Hippocampal formation (tissue), 2 donors: ENCODE results near the gene SGSH.
"Not testable (repeated sequence)": the region's sequence is repeated elsewhere in the genome, so short reads cannot be mapped to it uniquely, and the experiment has no call there.

Source experiments
- DNase-seq, 2 donors: peaks; one replicate each; lab custom pipeline; 2025; lab: John Stamatoyannopoulos, UW

The SGSH gene

DNA sequence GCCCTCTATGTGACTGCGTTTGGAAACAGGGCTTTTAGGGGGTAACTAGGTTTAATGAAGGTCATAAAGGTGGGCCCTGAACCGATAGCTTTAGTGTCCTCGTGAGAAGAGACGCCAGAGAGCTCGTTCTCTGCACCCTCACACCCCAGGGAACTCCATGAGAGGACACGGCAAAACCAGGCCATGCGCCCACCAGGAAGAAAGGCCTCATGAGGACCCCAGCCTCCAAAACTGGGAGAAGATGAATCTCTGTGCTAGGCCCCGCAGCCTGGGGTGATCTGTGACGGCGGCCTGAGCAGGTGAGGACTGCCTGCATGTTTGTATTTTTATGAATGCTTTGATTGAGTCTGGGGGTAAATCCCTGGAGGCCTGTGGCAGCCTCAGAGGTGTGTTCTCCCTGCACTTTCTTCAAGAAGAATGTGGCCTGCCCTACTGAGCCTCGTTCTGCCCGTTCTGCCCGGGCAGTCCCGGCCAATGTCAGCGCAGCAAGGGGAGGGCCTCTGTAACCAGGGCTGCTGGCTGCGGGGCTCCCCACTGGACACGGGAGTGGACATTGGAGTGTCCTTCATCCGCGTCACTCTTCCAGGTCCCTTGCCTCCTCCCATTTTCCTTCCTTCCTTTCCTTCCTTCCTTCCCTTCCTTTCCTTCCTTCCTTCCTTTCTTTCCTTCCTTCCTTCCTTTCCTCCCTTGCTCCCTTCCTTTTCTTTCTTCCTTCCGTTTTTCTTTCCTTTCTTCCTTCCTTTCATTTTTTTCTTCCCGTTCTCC lies 33.7 kb upstream of the SGSH start:
- no peak for DNase-seq

DNA sequence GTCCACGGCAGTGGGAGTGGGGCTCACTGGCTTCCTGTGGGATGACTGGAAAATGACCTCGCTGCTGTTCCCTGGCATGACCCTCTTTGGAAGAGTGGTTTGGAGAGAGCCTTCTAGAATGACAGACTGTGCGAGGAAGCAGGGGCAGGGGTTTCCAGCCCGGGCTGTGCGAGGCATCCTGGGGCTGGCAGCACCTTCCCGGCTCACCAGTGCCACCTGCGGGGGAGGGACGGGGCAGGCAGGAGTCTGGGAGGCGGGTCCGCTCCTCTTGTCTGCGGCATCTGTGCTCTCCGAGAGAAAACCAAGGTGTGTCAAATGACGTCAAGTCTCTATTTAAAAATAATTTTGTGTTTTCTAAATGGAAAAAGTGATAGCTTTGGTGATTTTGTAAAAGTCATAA lies 32.7 kb upstream of the SGSH start:
- DNase-seq = no peak

DNA sequence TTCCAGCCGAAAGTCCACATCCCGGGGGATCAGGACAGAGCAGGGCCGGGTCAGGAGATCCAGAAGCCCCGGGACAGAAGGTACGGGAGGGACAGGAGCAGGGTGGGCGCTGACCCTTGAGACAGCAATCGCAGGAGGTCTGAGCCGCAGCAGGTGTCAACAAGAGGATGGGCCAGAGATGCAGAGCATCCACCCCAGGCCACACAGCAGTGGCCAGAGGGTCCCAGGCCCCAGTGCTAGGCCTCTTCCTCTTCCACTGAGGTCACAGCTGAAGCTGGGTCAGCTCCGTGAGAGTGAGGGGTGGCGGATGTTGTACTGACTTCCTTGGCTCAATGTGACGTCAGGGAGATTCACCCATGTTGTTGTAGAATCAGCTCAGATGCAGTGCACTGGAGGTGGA lies 31.8 kb upstream of the SGSH start:
- DNase-seq = no peak

DNA sequence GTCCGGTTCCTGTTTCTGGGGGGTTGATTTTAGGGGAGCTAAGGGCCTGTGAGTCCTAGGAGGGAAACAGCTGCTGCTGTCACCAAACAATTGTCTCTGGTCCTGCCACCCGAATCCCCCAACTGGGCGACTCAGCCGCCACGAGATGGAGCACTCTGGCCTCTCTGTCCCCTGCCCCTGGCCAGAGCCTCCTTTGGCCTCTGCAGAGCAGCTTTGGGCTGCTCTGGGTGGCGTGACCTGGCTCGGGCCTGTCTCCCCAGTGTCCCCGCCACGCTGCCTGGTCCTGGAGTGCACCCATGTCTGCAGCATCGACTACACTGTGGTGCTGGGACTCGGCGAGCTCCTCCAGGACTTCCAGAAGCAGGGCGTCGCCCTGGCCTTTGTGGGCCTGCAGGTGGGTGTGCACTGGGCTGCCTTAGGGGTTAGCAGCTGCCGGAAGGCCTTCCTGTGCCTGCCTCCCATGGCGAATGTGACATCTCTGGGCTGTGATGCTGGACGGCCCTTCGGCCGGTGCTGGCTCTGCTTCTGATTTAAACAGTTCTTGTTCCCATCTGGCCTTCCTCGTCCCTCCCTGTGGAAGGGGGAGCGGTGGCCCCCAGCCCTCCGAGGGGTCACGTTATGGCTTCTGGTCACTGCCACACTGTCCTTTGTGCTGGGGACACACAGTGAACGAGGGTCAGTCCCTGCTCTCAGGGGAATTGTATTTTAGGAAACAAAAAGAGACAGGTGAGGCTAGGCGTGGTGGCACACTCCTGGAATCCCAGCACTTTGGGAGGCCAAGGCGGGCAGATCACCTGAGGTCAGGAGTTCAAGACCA lies 29.0 kb upstream of the SGSH start:
- DNase-seq = no peak

DNA sequence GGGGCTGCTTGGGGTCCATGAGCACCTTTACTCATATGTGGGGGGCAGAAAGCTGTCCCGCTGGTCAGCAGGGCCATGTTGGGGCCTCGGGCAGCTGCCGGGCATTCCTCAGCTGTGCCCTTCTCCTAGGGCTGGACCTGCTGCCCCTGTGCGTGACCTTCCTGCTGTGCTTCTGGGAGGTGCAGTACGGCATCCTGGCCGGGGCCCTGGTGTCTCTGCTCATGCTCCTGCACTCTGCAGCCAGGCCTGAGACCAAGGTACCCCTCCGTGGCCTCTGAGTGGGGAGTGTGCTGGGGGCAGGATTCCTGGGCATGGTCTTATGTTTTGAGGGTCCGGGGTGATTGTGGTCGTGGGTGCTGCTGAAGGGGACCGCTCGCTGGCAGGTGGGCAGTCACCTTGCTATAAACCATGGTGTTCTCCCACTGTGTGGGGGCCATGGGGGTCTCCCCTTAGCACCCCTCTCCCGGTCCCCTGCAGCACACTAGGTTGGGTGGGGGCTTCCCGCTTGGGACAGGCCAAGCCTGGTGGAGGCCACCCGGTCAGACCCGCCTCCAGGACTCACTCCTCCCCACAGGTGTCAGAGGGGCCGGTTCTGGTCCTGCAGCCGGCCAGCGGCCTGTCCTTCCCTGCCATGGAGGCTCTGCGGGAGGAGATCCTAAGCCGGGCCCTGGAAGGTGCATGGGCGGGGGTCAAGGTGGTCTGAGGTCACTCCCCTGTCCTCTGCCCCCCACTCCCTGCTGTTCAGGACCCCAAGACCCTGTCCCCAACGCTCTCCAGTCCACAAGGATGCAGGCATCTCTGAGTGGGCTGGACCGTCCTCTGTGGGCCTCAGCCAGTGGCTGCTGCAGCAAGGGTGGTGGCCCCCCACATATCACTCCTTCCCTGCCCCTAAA lies 28.1 kb upstream of the SGSH start:
- DNase-seq = no peak

DNA sequence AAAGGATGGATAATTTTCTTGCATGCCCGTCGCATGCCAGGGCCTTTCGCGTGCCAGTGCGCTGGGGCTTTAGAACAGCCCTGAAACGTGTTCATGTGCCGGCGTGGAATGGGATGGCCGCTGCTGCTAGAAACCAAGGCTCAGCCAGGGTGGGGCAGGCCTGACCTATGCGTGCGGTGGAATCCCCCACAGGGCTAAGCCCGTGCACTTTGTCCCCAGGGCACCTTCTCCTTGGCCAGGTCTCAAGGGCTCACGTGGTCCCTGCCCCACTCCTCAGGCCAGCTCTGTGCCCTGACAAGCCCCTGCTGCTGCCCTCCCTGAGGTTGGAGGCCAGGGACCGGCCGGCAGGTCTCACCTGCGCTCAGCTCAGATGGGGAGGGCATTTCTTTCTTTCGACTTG lies 27.4 kb upstream of the SGSH start:
- no peak for DNase-seq

DNA sequence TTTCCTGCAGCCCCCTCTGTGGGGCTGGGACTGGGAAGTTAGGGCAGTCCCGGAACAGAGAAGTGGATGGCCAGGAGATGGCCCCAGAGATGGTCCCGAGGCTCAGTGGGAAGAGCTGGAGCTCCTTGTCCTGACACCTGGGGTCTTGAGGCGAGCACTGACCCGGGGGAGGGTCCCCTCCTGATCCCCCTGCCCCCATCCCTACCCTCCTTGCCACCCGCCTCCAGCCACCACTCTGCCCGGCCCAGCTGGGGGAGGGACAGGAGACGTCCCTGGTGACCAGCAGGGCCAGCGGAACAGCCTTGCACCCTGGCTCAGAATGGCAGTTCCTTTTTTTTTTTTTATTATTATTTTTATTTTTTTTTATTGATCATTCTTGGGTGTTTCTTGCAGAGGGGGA lies 26.6 kb upstream of the SGSH start:
- DNase-seq = no peak

DNA sequence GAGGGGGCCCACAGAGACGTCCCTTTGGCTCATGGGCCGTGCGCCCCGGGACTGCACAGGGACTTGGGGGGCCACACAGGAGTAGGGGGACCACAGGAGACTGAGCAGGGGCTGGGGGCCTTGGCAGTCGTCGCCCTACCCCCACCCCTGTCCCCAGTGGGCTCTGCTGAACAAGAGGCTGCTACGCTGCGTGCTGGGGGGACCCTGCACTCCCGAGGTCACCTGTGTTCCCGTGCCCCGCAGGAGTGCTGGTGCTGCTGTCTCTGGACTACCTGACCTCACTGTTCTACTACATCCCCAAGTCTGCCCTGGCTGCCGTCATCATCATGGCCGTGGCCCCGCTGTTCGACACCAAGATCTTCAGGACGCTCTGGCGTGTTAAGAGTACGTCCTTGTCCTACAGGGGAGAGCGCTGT lies 26.1 kb upstream of the SGSH start:
- DNase-seq = no peak

DNA sequence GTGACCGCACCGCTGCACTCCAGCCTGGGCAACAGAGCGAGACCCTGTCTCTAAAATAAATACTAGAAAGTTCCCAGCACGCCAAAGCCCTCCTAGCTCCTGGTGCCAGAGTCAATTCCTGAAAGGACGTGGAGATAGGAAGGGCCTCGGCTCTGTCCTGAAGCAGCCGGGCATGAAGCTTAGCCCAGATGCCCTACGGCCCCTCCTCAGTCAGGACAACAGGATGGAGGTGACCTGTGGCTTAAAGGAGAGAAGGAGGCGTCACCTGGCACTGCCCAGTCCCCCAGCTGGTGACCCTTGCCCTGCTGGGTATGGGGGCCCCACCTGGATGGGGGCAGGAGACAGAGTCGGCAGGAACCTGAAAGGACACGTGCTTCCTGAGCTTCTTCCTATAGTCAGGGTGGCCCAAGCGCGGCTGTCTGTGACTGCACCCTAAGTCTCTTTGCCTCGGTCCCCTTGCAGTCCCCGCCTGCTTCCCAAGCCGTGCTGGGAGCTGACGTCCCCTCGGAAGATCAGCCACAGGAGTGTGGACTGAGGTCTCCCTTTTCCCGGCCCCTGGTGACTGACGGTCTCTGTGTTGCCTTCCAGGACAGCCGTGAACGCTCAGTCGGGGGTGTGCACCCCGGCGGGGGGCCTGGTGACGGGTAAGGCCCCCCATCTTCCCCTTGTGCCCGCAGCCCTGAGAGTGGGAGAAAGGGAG lies 25.6 kb upstream of the SGSH start:
- DNase-seq = no peak

DNA sequence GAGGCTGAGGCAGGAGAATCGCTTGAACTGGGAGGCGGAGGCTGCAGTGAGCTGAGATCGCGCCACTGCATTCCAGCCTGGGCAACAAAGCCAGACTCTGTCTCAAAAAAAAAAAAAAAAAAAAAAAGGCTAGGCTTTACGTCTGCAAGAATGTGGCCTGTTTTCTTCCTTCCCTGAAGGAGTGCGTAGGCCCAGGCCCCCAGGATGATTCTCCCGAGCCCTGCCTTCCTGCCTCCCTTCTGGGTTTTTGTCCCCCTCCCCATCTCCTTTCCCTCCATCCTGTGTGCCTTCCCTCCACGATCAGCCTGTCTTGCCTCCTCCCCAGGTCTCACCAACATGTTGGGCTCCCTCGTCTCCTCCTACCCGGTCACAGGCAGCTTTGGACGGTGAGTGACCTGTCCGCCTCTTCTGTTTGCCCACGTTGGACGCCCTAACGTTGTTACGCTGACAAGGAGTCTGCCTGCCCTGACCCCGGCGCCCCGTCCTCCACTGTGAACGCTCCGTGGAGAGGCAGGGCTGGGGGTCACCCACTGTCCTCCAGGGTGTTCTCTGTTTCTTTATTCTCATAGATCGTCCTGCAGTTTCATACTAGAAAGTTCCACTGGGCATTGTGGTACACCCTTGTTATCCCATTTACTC lies 24.9 kb upstream of the SGSH start:
- DNase-seq = no peak

DNA sequence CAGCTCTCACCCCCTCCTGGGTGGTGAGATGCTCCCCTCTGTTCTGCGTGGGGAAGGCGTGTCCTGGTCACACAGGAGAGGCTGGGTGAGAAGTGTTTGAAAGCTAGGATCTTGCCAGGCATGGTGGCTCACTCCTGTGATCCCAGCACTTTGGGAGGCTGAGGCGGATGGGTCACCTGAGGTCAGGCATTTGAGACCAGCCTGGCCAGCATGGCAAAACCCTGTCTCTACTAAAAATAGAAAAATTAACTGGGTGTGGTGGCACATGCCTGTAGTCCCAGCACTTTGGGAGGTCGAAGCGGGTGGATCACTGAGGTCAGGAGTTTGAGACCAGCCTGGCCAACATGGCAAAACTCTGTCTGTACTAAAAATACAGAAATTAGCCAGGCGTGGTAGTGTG lies 24.3 kb upstream of the SGSH start:
- not testable (repeated sequence) for DNase-seq

DNA sequence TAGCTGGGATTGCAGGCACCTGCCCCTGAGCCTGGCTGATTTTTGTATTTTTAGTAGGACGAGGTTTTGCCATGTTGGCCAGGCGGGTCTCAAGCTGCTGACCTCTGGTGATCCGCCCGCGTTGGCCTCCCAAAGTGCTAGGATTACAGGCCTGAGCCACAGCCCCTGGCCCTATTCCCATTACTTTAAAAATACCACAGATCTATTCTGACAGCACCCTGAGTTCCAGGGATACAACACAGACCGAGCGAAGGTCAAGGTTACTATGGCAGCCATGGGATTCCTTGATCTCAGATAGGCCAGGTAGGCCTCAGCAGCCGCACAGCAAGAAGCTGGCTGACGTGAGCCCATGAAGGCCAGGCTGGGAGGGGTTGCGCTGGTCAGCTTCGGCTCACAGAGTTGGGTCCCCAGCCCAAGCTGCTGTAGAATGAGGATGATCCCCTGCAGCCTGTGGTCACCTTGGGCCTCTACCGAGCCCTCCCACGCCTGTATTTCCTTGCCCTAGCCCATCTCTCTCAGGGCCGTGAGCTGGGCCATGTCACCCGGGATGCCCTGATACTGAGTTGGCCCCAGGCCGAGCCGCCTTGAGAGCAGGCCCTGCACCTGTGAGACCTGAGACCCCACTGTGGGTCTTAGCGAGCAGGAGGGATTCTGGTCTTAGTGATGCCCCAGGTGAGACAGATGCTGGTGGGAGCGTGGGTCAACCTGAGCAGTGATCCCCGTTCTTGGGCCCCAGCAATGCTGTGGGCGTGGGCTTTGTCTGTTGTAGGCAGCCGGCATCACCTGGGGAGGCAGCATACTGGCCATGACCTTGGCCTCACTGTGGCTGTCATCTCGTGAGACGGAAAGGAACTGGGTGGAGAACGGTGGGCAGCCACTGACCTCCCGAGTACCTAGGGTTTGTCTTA lies 23.6 kb upstream of the SGSH start:
- no peak for DNase-seq

DNA sequence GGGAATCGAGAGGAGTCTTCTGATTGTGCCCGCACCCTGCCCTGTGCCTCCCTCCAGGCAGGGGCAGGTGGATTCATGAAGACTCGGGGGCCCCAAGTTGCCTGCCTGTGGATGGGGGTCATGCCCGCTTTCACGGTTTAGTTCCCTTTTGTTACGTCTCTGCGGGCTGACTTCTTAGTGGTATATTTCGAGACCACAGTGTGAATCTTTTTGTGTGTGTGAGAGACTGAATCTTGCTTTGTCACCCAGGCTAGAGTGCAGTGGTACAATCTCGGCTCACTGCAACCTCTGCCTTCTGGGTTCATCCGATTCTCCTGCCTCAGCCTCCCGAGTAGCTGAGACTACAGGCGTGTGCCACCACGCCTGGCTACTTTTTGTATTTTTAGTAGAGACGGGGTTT lies 22.4 kb upstream of the SGSH start:
- DNase-seq = no peak

DNA sequence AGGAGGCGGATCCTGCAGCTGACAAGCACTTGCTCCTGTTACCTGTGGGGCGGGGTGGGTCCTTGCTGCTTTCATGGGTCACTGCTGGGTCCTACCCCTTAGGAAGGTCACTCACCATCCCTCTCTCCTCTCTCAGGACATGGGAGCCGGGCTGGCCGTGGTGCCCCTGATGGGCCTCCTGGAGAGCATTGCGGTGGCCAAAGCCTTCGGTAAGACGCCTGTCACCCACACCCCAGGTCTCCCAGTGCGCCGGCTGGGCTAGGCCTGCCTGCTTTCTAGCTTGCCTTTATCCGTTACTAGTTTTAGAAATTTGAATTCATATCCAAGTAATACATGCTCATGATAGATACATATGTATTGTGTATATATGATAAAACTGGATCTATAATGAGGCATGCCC lies 17.3 kb upstream of the SGSH start:
- DNase-seq = no peak

DNA sequence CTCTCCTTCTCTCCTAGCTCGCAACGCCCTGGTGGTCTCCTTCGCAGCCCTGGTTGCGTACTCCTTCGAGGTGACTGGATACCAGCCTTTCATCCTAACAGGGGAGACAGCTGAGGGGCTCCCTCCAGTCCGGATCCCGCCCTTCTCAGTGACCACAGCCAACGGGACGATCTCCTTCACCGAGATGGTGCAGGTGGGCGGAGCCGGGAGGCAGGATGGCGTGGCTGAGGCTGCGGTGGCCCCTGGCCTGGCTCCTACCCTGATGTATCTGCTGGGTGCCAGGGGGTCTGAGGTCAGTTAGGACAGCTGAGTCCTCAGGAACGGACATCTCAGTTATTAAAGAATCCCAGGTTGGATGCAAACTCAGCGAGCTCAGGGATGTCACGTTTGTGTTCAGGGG lies 16.8 kb upstream of the SGSH start:
- no peak for DNase-seq

DNA sequence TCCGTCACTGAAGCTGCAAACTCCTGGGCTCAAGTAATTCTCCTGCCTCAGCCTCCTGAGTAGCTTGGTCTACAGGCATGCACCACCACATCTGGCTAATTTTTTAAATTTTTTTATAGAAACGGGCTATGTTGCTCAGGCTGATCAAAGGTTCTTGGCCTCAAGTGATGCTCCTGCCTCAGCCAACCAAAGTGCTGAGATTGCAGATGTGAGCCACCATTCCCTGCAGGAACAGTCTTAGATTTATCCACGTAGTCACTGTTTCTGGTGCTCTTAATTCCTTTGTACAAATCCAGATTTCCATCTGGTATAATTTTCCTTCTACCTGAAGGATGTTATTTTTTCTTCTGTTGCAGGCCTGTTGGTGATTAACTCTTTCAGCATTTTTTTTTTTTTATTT lies 13.1 kb upstream of the SGSH start:
- no peak for DNase-seq

DNA sequence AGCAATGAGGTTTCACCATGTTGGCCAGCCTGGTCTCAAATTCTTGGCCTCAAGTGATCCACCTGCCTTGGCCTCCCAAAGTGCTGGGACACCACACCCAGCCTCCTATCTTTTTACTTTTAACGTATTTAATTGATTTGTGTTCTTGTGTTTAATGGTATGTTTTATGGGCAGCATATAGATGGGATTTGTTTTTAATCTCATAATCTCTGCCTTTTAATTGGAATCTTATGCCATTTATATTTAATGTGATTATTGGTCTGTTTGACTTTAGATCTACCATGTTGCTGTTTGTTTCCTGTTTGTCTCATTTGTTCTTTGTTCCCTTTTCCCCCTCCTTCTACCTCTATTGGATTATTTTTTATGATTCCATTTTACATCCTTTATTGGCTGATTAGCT lies 12.3 kb upstream of the SGSH start:
- no peak for DNase-seq

DNA sequence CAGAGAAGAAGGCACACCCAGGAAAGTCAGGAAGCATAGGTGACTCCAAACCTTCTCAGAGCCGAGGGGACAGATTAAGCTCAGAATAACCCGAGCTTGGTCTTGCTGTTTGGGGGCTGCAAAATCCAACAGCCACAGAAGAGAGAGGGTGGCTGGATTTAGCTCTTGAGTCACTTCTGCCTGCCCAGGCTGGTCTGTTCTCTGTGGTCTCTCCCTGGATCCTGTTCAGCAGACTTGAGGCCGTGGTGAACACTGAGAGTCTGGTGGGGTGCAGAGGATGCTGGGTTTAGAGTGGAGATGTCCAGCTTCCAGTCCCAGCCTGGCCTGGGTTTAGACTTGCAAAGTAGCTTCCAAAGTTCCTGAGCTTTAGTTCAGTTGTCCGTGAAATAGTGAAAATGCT lies 8.9 kb upstream of the SGSH start:
- no peak for DNase-seq

DNA sequence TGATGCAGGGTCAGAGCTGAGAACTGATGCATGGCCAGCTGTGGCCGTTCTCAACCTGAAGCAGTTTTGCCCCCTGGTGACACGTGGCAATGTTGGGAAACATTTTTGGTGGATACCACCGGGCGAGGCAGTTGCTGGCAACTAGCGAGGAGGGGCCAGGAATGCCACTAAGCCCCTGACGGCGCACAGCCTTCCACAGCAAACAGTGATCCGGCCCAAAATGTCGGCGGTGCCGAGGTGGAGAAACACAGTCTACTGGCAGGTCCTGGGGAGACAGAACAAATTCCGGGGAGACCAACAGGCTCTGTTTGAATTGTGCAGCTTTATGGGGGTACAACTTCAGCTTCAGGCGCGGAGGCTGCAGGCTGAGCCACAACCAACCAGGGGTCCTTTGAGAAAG lies 8.3 kb upstream of the SGSH start:
- DNase-seq = no peak

DNA sequence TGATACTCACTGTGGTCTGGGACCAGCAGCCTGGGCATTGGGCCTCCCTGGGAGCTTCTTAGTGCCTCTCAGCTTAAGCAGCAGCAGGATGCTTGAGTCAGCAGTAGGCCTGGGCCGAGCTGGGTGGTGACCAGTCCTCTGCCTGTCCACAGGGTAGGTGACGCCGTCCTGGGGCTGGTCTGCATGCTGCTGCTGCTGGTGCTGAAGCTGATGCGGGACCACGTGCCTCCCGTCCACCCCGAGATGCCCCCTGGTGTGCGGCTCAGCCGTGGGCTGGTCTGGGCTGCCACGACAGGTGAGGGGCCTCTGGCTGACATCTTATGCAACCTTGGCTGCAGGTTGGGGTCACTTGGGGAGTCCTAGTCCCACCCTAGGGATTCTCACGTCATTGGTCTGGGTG lies 7.5 kb upstream of the SGSH start:
- no peak for DNase-seq
